Right cardiac atrium (tissue), 5 donors: ENCODE data around the gene SOX12. TPM values are rescaled to one million over a fixed set of nuclear protein-coding genes. Genes with fewer than 3 reads are reported as not detected.
"Not testable (repeated sequence)": the region's sequence is repeated elsewhere in the genome, so short reads cannot be mapped to it uniquely, and the experiment has no call there.

Experiments used
- ATAC-seq, 2 donors: fragments of 200-7000 bp; cut with Tn5 transposase; one replicate each; pipeline versions ENCODE4 v1.8.0 to v1.9.1; 2020; ENCODE audit warnings: moderate library complexity in 2 of 2, mild to moderate bottlenecking in 1 of 2
- DNase-seq, 3 donors: peaks; one replicate each; pipeline ENCODE4 v3.0.0-alpha.2; 2020
- H3K27ac ChIP-seq: one replicate; pipeline ENCODE4 v1.5.1; 2013; ENCODE audit warnings: mild to moderate bottlenecking, low read length, control low read depth, moderate library complexity
- H3K27me3 ChIP-seq: one replicate; pipeline ENCODE4 v1.6.1; 2013; ENCODE audit not compliant: control insufficient read depth, insufficient read depth
- H3K4me1 ChIP-seq: one replicate; pipeline ENCODE4 v1.6.1; 2013; ENCODE audit warnings: low read length; ENCODE audit not compliant: control insufficient read depth, insufficient read depth
- H3K4me3 ChIP-seq: one replicate; pipeline ENCODE4 v1.5.1; 2013; ENCODE audit warnings: low read length, control low read depth
- H3K9me3 ChIP-seq: one replicate; pipeline ENCODE4 v1.6.1; 2013; ENCODE audit warnings: low read length; ENCODE audit not compliant: control insufficient read depth
- WGBS: extraction: QIAGEN DNeasy Blood & Tissue Kit; methylation state at CpG from one replicate; pipeline ENCODE4 v1.1.7; 2013; 5-methylcytosine and 5-hydroxymethylcytosine counted together
- intact Hi-C, 4 donors: fragments of 100-400 bp; cut with DNase I; formaldehyde crosslinking; loops; one replicate each; pipeline versions ENCODE4 v1.11.0 to v1.14.0; 2022 to 2023
- polyA plus RNA-seq: library from polyadenylated mRNA; stranded (reverse); fragments of 200-250 nt; gene quantifications from one replicate; pipeline ENCODE4 v1.2.3, GENCODE V29; 2013
- total RNA-seq, 4 donors: library from RNA; stranded (reverse); fragmentation: NEBNext Ultra II Directional; extraction: Animal tissue kit (Norgen Biotek cat#: 25700); gene quantifications; one replicate each; pipeline ENCODE4 v1.2.1, GENCODE V29; 2021
- donor health status: healthy with polysubstance abuse.
- donor health status: DM: no; HTN: yes; CAD: no.
- donor health status: DM: no; HTN: no; CAD: no.
- donor health status: DM: no; HTN: yes; CAD: no; lungs with severe emphysema.
- donor health status: DM: yes; HTN: yes; CAD: no.

Gene SOX12
- total and polyA plus RNA-seq, 5 donors: 5.1 to 13.7 (median 11.8) TPM

- no peaks in the 10 kb centered on the region for H3K9me3 ChIP-seq
- no peaks in the 10 kb centered on the region for H3K4me1 ChIP-seq
- H3K4me3 ChIP-seq: no peak overlapping the region
- intact Hi-C loops: loop anchor here (2.0 to 10.0 kb wide), 6 partner anchors 60 to 380 kb away; partner anchors contain the start of gene SRXN1 (in 1 of the 4)
- H3K27me3 ChIP-seq: no peaks in the 10 kb centered on the region
- H3K27ac ChIP-seq: no peak overlapping the region
- DNase-seq: peak; percentile 65 to 86 (median 79)
- peak; percentile 93 for ATAC-seq
- 15% methylated on average over 14 of the region's 14 CpGs for WGBS
These were observed 29.1 kb downstream of the SOX12 start for GRCh38 chr20:354298-354977.

- not testable (repeated sequence) for H3K9me3 ChIP-seq, H3K27me3 ChIP-seq, H3K27ac ChIP-seq, DNase-seq, H3K4me3 ChIP-seq, H3K4me1 ChIP-seq, ATAC-seq
- intact Hi-C loops: loop anchor here in 3 of 4 donors (10.0 kb wide), 4 partner anchors 59 to 379 kb away; partner anchors contain the start of gene SRXN1 (in 1 of the 3)
- 90% methylated on average over 2 of the region's 2 CpGs for WGBS
These were observed 30.8 kb downstream of the SOX12 start for GRCh38 chr20:356154-356553.

GRCh38 chr20:356745-357144 is 31.4 kb downstream of the SOX12 start:
- ATAC-seq (no peak), DNase-seq (no peak)
- no peaks in the 10 kb centered on the region for H3K4me1 ChIP-seq
- H3K9me3 ChIP-seq: no peaks in the 10 kb centered on the region
- intact Hi-C loops: loop anchor here in 3 of 4 donors (10.0 kb wide), 4 partner anchors 58 to 378 kb away; partner anchors contain the start of gene SRXN1 (in 1 of the 3)
- H3K27me3 ChIP-seq: no peaks in the 10 kb centered on the region
- no peak overlapping the region for H3K4me3 ChIP-seq
- H3K27ac ChIP-seq: no peak overlapping the region
- 88% methylated on average over 10 of the region's 10 CpGs for WGBS

- no peak overlapping the region for H3K4me3 ChIP-seq
- H3K27ac ChIP-seq: no peak overlapping the region
- intact Hi-C loops: loop anchor here in 3 of 4 donors (10.0 kb wide), 4 partner anchors 56 to 376 kb away; partner anchors contain the start of gene SRXN1 (in 1 of the 3)
- no peak for DNase-seq
- WGBS: 70% methylated on average over 4 of the region's 4 CpGs
- no peaks in the 10 kb centered on the region for H3K9me3 ChIP-seq
- H3K27me3 ChIP-seq: no peaks in the 10 kb centered on the region
- no peaks in the 10 kb centered on the region for H3K4me1 ChIP-seq
- no peak for ATAC-seq
These were observed 33.7 kb downstream of the SOX12 start for GRCh38 chr20:358891-359555.

GRCh38 chr20:361561-361960 is 36.2 kb downstream of the SOX12 start:
- no peaks in the 10 kb centered on the region for H3K9me3 ChIP-seq
- no peaks in the 10 kb centered on the region for H3K27me3 ChIP-seq
- DNase-seq (no peak), ATAC-seq (no peak)
- H3K27ac ChIP-seq: no peak overlapping the region
- intact Hi-C loops: no loop called here
- 87% methylated on average over 8 of the region's 8 CpGs for WGBS
- no peak overlapping the region for H3K4me3 ChIP-seq
- H3K4me1 ChIP-seq: no peaks in the 10 kb centered on the region

GRCh38 chr20:362271-363254 is 37.2 kb downstream of the SOX12 start:
- intact Hi-C loops: no loop called here
- Histone ChIP-seq H3K4me1 (no peaks in the 10 kb centered on the region), H3K27me3 (no peaks in the 10 kb centered on the region), H3K9me3 (no peaks in the 10 kb centered on the region), H3K4me3 (no peak overlapping the region), H3K27ac (no peak overlapping the region)
- DNase-seq: peak; percentile 87 to 93 (median 93)
- peak; percentile 82 to 83 for ATAC-seq
- WGBS: 64% methylated on average over 13 of the region's 13 CpGs

GRCh38 chr20:363319-364078 is 38.1 kb downstream of the SOX12 start:
- no peaks in the 10 kb centered on the region for H3K9me3 ChIP-seq
- DNase-seq (no peak), ATAC-seq (peak in 1 of 2 donors; percentile 7)
- no peak overlapping the region for H3K27ac ChIP-seq
- no peaks in the 10 kb centered on the region for H3K4me1 ChIP-seq
- 88% methylated on average over 13 of the region's 13 CpGs for WGBS
- H3K27me3 ChIP-seq: no peaks in the 10 kb centered on the region
- no peak overlapping the region for H3K4me3 ChIP-seq
- intact Hi-C loops: no loop called here

- WGBS: 87% methylated on average over 9 of the region's 9 CpGs
- Histone ChIP-seq H3K4me3 (no peak overlapping the region), H3K9me3 (no peaks in the 10 kb centered on the region), H3K27me3 (no peaks in the 10 kb centered on the region), H3K27ac (no peak overlapping the region), H3K4me1 (no peaks in the 10 kb centered on the region)
- intact Hi-C loops: no loop called here
- DNase-seq: peak in 1 of 3 donors; percentile 4
- no peak for ATAC-seq
These were observed 39.8 kb downstream of the SOX12 start for GRCh38 chr20:364905-365794.

- Histone ChIP-seq H3K27me3 (no peaks in the 10 kb centered on the region), H3K4me3 (no peak overlapping the region), H3K27ac (no peak overlapping the region), H3K9me3 (no peaks in the 10 kb centered on the region), H3K4me1 (no peaks in the 10 kb centered on the region)
- DNase-seq: no peak
- no peak for ATAC-seq
- 81% methylated on average over 7 of the region's 7 CpGs for WGBS
- intact Hi-C loops: no loop called here
These were observed 40.8 kb downstream of the SOX12 start for GRCh38 chr20:366041-366718.
